Subcutaneous adipose tissue (tissue), 4 donors: ENCODE results near the gene RFX2. TPM values are rescaled to one million over a fixed set of nuclear protein-coding genes. Genes with fewer than 3 reads are reported as not detected.

Experiments
- CTCF ChIP-seq: fragments of 450-650 bp; IDR thresholded peaks from one replicate; pipeline ENCODE4 v1.5.1; 2016; ENCODE audit warnings: low read depth, mild to moderate bottlenecking, control low read depth, antibody characterized with exemption, moderate library complexity
- total RNA-seq, 4 donors: library from RNA; depleted of rRNA; stranded (reverse); fragments of >200 nt; gene quantifications; one replicate each; pipeline ENCODE4 v1.1.0, GENCODE V29; 2016

Gene RFX2
- total RNA-seq, result 1 to 10 TPM; 2.9 to 8.9 (median 7.2) TPM

DNA sequence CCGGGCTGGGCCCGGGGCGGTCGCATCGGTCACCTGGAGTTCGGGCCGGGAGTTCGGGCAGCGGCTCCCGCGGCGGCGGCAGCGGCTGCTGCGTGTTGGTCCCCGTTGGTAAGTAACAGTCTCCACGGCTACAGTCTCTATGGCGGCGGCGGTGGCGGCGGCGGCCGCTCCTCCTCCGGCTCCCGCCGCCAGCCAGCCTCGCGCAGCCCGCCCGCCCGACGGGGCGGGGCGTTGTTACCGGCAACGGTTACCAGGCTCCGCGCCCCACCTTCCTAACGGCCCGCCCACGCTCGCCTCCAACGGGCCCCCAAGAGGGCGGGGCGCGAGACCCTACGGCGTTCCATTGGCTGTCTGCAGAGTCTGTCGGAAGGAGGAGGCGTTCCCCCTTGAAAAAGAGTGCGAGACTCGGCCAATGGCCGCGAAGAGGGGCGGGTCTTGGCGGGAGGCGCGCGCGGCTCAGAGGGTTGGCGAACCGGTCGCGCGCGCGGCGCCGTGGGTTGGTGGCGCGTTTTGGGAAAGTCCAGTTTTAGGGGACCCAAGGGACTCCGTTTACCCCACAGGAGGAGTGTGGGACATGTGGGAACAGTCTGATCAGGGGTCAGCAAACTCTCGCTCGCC lies at the start of gene RFX2:
Gene RFX2 (minus strand): TSS at position 141 of the 618 bp plus-strand sequence. CDS start 63,004 bp downstream, outside the sequence.
- no peak for TF ChIP-seq CTCF

DNA sequence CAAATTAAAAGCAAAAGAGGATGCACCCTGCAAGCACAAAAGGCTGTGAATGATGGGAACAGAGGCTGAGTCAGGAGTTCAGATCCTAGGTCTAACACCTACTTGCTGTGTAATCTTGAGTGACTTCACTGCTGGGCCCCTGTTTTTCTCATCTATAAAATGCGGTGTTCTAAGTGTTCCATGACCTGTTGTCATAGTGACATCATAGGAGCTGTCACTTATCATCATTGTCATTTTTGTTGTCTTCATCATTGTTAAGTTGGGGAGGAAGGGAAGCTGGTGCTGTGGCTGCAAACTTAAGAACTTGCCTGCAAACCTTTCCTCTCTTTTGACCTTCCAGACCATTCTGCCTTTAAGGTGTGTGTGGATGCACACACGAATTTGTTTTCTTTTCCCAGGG lies 45.7 kb upstream of the RFX2 start:
- TF ChIP-seq CTCF, result no peak

- no peak for TF ChIP-seq CTCF
Observed at GRCh38 chr19:6150289-6150688, 40.0 kb upstream of the RFX2 start.

GRCh38 chr19:6141217-6141616 lies 30.9 kb upstream of the RFX2 start:
- no peak for TF ChIP-seq CTCF

DNA sequence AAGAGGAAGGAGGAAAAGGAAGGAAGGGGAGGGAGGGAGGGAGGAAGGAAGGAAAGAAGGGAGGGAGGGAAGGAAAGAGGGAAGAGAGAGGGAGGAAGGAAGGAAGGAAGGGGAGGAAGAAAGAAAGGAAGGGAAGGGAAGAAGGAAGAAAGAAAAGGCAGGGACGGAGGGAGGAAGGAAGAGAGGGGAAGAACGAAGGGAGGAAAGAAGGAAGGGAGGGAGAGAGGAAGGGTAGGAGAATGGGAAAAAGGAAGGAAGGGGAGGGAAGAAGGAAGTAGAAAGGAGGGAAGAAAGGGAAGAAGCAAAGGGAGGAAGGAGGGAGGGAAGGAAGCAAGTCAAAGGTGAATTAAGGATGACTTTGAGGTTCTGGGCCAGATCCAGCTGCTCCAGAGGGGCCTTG lies 28.2 kb upstream of the RFX2 start:
- TF ChIP-seq CTCF, result no peak

GRCh38 chr19:6138066-6138465 lies 27.8 kb upstream of the RFX2 start:
- TF ChIP-seq CTCF, result no peak

GRCh38 chr19:6133231-6133630 lies 22.9 kb upstream of the RFX2 start:
- no peak for TF ChIP-seq CTCF
